A549 (cell line): ENCODE measurements around the gene NKIRAS1. TPM values are rescaled to one million over a fixed set of nuclear protein-coding genes. Genes with fewer than 3 reads are reported as not detected.

ENCODE experiments used
- ATAC-seq, 2 experiments: fragments of 200-7000 bp in 1 of 2; fragments of >200 bp in 1 of 2; cut with Nextera tagmentation in 1 of 2; cut with Tn5 transposase in 1 of 2; 3 replicates each; pipeline versions ENCODE4 v1.8.0 to v1.9.1; 2018 to 2020; ENCODE audit warnings: mild to moderate bottlenecking in 1 of 2, moderate library complexity in 1 of 2
- CTCF ChIA-PET: fragments of 300-600 bp; sonication (Branson Sonifier 250); formaldehyde crosslinking; extraction: SDS; loops from one replicate; lab custom pipeline; 2021; ENCODE audit warnings: antibody characterized with exemption, inconsistent platforms; lab: Yijun Ruan, JAX
- POLR2A ChIA-PET: fragments of 350-600 bp; formaldehyde crosslinking; extraction: SDS; loops from one replicate; lab custom pipeline; 2021; ENCODE audit warnings: antibody characterized with exemption, inconsistent platforms; lab: Yijun Ruan, JAX
- DNase-seq, 2 experiments: peaks; one replicate each; pipeline versions ENCODE4 v3.0.0 to v3.0.0-alpha.2; 2011 to 2016; ENCODE audit warnings: low read depth in 1 of 2, low spot score in 1 of 2
- FAIRE-seq: peaks from 2 replicates; lab custom pipeline; 2011; peaks lifted over from hg19 to GRCh38; lab: Jason Lieb, UNC
- H3K27ac ChIP-seq, 2 experiments: fragments of >200 bp; sonication (Bioruptor Twin); formaldehyde crosslinking; 3 replicates each; pipeline ENCODE4 v1.5.1; 2016 to 2017
- H3K4me1 ChIP-seq: fragments of >200 bp; sonication (Bioruptor Twin); formaldehyde crosslinking; 3 replicates; pipeline ENCODE4 v1.6.1; 2016
- H3K4me2 ChIP-seq: fragments of >200 bp; sonication (Bioruptor Twin); formaldehyde crosslinking; 3 replicates; pipeline ENCODE4 v1.6.1; 2016
- H3K4me3 ChIP-seq: fragments of >200 bp; sonication (Bioruptor Twin); formaldehyde crosslinking; 3 replicates; pipeline ENCODE4 v1.5.1; 2016
- H3K9me3 ChIP-seq: fragments of >200 bp; sonication (Bioruptor Twin); formaldehyde crosslinking; 3 replicates; pipeline ENCODE4 v1.6.1; 2016
- BHLHE40 ChIP-seq: IDR thresholded peaks from 2 replicates; pipeline ENCODE4 v1.6.1; 2012; ENCODE audit warnings: low read depth, low read length, inconsistent platforms
- CEBPB ChIP-seq, 2 experiments: fragments of >200 bp in 1 of 2; sonication (Bioruptor Twin) in 1 of 2; formaldehyde crosslinking in 1 of 2; IDR thresholded peaks; 2 replicates each; pipeline ENCODE4 v1.6.1; 2012 to 2016
- ESRRA ChIP-seq: fragments of 150-350 bp; IDR thresholded peaks from 2 replicates; pipeline ENCODE4 v1.6.1; 2014; ENCODE audit warnings: mild to moderate bottlenecking, low read length, borderline replicate concordance
- FOSL2 ChIP-seq, 2 experiments: fragments of 450-650 bp in 1 of 2; fragments of >200 bp in 1 of 2; sonication (Bioruptor Twin) in 1 of 2; formaldehyde crosslinking; IDR thresholded peaks; 2 replicates each; pipeline versions ENCODE4 v1.5.0 to v1.6.1; 2016 to 2020; ENCODE audit warnings: mild to moderate bottlenecking in 1 of 2, moderate library complexity in 1 of 2
- HDAC2 ChIP-seq: fragments of 200-600 bp; sonication (generic); IDR thresholded peaks from 2 replicates; pipeline ENCODE4 v1.6.1; 2016
- HEYL ChIP-seq: fragments of 250-450 bp; sonication (Bioruptor Pico); IDR thresholded peaks from 2 replicates; pipeline ENCODE4 v1.8.0; 2021; ENCODE audit warnings: mild to moderate bottlenecking, moderate library complexity
- KDM5A ChIP-seq: fragments of 200-600 bp; sonication (generic); IDR thresholded peaks from 2 replicates; pipeline ENCODE4 v1.6.1; 2016; ENCODE audit warnings: antibody characterized with exemption, mild to moderate bottlenecking
- MAZ ChIP-seq: fragments of 150-350 bp; IDR thresholded peaks from 2 replicates; pipeline ENCODE4 v1.6.1; 2014; ENCODE audit warnings: antibody characterized with exemption, low read depth, low read length, borderline replicate concordance
- RAD21 ChIP-seq, 2 experiments: fragments of >200 bp in 1 of 2; sonication (Bioruptor Twin) in 1 of 2; formaldehyde crosslinking in 1 of 2; IDR thresholded peaks in 1 of 2; conservative IDR thresholded peaks in 1 of 2; 2 replicates in 1 of 2; 3 replicates in 1 of 2; pipeline ENCODE4 v1.6.1; 2012 to 2018; ENCODE audit warnings: inconsistent platforms in 1 of 2
- RNF2 ChIP-seq: fragments of 200-600 bp; sonication (generic); IDR thresholded peaks from 2 replicates; pipeline ENCODE4 v1.6.1; 2016; ENCODE audit warnings: low read depth, mild to moderate bottlenecking, antibody characterized with exemption, moderate library complexity, borderline replicate concordance
- WGBS: methylation state at CpG from one replicate; pipeline ENCODE4 v1.1.6; 2017; ENCODE audit errors: missing lambda C conversion rate; 5-methylcytosine and 5-hydroxymethylcytosine counted together
- polyA plus RNA-seq, 4 experiments: library from polyadenylated mRNA; depleted of rRNA in 3 of 4; stranded (reverse); fragments of >200 nt; fragmentation: RNase III in 1 of 4; extraction: RNeasy Plus Mini Kit Qiagen cat#74134 plus additional on column Dnase treatment in 1 of 4; gene quantifications; 2 replicates in 3 of 4; 3 replicates in 1 of 4; pipeline ENCODE4 v1.2.3, GENCODE V29; 2011 to 2017
- TF ChIP-seq, protein P1 (sequence below): fragments of >200 bp; sonication (Bioruptor Twin); formaldehyde crosslinking; IDR thresholded peaks from 2 replicates; pipeline ENCODE4 v1.6.1; 2016
- TF ChIP-seq, protein P2 (sequence below): fragments of >200 bp; sonication (Bioruptor Twin); formaldehyde crosslinking; IDR thresholded peaks from 3 replicates; pipeline ENCODE4 v1.6.1; 2016
- TF ChIP-seq, protein P3 (sequence below): IDR thresholded peaks from 2 replicates; pipeline ENCODE4 v1.6.1; 2012

Gene NKIRAS1
- polyA plus RNA-seq, 2 of the 4 experiments (the other 2 are of a cell fraction) = 15.5 to 16.8 TPM

DNA sequence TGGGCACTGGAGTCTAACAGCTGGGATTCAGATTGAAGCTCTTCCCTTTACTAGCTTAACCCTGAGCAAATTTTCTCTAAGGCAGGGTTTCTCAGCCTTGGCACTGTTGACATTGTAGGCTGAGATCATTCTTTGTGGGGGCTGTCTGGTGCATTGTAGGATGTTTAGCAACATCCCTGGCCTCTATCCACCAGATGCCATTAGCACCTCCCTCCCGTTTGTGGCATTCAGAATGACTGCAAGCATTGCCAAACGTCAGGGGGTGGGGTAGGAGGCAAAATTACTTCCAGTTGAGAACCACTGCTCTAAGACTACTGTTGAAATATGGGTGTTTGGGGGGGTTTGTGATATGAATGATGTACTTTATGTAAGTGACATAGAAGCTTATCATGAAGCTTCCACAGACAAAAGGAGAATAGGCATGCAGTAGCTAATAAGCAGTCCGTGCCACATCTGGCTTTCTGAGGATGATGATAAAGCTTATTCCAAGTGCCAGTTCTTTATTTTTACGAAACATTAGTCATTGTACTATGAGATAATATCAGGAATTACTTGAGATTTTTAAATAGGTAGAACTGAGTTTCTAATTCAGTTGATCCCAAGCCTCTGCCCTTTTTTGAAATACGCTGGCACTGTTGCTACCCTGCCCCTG is 39.3 kb downstream of the NKIRAS1 start:
- FAIRE-seq (no peak), DNase-seq (peak in 1 of 2 experiments; percentile 57), ATAC-seq (peak in 1 of 2 experiments; percentile 72; a peak in 3 of 6 replicates)
- Histone ChIP-seq H3K9me3 (no peaks in the 10 kb centered on the region), H3K27ac (peak overlapping the region in 1 of 2 experiments; percentile 28; a peak in 2 of 6 replicates), H3K4me2 (peak overlapping the region; percentile 58), H3K4me3 (no peak overlapping the region), H3K4me1 (peaks cover 44% of the 10 kb centered on the region)
- ChIA-PET CTCF (interaction anchor here (1.1 to 5.2 kb wide), 5 partner anchors 9 to 44 kb away, joined by 3 to 31 read pairs (median 5); no protein-coding TSS in a partner anchor), POLR2A (interaction anchor here (1.0 kb wide), 1 partner anchor 39 kb away, joined by 5 read pairs; the partner anchor contains the start of genes NKIRAS1 and RPL15)
- TF ChIP-seq CEBPB (IDR thresholded peaks at IDR 0.05) (peak; percentile 35 to 51; a peak in 2 of 4 replicates), ESRRA (no peak), FOSL2 (IDR thresholded peaks at IDR 0.05) (no peak), FOSL2 (CRISPR knock-in tag; IDR thresholded peaks at IDR 0.05) (peak; percentile 25; the same call in 1 of the 2 replicates)
- 61% methylated on average over 5 of the region's 5 CpGs for WGBS

DNA sequence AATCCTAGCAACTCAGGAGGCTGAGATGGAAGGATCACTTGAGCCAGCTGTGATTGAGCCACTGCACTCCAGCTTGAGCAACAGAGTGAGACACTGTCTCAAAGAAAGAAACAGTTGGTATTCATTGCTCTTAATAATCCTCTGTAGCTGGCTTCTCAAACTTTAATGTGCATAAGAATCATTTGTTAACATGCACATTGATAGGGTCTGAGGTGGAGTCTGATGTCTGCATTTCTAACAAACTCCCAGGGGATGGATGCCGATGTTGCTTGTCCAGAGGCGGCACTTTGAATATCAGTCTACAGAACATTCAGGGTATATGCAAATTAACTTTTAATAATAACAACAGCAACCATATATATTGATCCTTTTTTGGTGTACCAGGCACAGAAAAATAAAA is 39.9 kb downstream of the NKIRAS1 start:
- ChIA-PET CTCF (interaction anchor here (1.1 to 5.2 kb wide), 5 partner anchors 9 to 43 kb away, joined by 3 to 31 read pairs (median 5); no protein-coding TSS in a partner anchor), POLR2A (interaction anchor here (1.0 kb wide), 1 partner anchor 40 kb away, joined by 5 read pairs; the partner anchor contains the start of genes NKIRAS1 and RPL15)
- peaks cover 44% of the 10 kb centered on the region for H3K4me1 ChIP-seq
- peak overlapping the region in 1 of 2 experiments; percentile 28; a peak in 1 of 6 replicates for H3K27ac ChIP-seq
- TF ChIP-seq KDM5A (no peak), RNF2 (no peak), BHLHE40 (no peak), MAZ (no peak), HDAC2 (no peak)
- no peak for DNase-seq
- ATAC-seq = no peak
- no peak for FAIRE-seq
- H3K9me3 ChIP-seq = no peaks in the 10 kb centered on the region
- WGBS = 96% methylated on average over 2 of the region's 2 CpGs
- H3K4me2 ChIP-seq = peak overlapping the region; percentile 58
- no peak overlapping the region for H3K4me3 ChIP-seq

DNA sequence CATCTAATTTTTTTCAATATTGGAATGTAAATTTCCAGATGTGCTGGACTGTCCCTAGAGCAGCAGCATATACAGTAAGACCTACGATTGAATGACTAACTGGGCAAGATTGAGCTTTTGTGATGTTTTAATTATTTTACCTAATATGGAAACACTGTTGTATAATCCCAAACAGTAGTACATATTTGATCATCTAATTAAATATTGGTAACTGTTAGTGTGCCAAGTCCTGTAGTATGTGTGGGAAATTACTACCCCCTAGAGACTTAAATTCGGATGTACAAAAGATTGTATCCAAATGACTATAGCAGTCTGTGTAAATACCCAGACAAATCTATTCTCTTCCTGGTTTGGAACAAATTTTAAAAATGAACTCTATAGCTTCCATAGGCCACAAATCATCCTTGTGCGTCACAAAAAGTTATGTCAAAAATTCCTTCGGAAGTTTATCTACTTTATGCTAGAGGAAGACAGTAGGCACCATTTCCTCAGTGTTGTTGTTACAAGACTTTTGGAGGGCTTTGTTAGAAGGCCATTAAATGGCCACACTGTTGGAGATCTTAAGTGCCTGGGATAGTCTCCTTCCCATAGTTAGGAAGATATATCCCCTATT is 41.6 kb downstream of the NKIRAS1 start:
- H3K4me2 ChIP-seq = no peak overlapping the region
- peaks cover 44% of the 10 kb centered on the region for H3K4me1 ChIP-seq
- TF ChIP-seq BHLHE40 (no peak), RAD21 (conservative IDR thresholded peaks at IDR 0.05 in 1 of 2, IDR thresholded peaks at IDR 0.05 in 1 of 2) (peak in 1 of 2 experiments; percentile 23; a peak in 1 of 5 replicates)
- H3K27ac ChIP-seq = no peak overlapping the region
- WGBS = 73% methylated on average over 4 of the region's 4 CpGs
- ChIA-PET CTCF (interaction anchor here (1.0 to 2.0 kb wide), 2 partner anchors 9 to 64 kb away, joined by 3 to 5 read pairs; no protein-coding TSS in a partner anchor), POLR2A (no interaction called here)
- ATAC-seq (no peak), DNase-seq (no peak), FAIRE-seq (no peak)
- no peak overlapping the region for H3K4me3 ChIP-seq
- no peaks in the 10 kb centered on the region for H3K9me3 ChIP-seq

DNA sequence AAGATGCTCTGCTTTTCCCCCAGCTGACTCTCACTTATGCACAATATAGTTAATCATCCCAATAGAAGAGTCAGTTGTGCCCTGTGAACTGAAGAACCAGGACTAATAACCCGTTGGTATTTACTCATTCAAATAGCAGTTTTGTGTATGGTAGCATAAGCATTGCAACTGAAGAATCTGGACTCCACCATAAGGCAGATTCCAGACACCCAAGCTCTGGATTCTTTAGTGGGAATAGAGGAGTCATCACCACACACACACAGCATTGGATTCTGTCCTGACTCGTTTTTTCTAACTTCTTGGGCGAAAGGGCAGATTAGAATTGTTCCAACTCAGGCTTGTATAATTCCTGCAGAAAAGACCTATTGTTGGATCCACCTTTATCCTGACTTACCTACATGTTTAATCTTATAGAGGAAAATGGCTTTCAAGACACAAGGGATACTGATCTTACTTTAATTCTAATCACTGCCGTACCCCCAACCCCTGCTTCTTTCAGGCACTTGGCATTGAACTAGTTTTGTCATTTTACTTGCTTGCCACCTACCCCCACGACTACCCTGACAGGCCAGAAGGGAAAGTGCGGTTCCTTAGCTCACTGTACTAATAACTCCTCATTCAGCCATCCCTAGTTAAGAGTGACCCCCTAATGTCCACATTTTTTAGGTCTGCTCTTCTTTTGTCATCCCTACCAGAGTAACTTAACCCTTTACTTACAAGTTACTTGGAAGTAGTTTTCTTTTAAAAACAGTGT is 42.3 kb downstream of the NKIRAS1 start:
- POLR2A ChIA-PET = interaction anchor here (1.1 kb wide), 1 partner anchor 42 kb away, joined by 4 read pairs; the partner anchor contains the start of genes NKIRAS1 and RPL15
- Histone ChIP-seq H3K4me3 (no peak overlapping the region), H3K4me1 (peaks cover 44% of the 10 kb centered on the region), H3K4me2 (0 out of 3 replicates have a peak overlapping the region, but pooled peaks have one; percentile 1), H3K9me3 (no peaks in the 10 kb centered on the region), H3K27ac (no peak overlapping the region)
- WGBS = 66% methylated on average over 6 of the region's 6 CpGs
- CTCF ChIA-PET = interaction anchor here (0.6 to 2.0 kb wide), 5 partner anchors 8 to 63 kb away, joined by 3 to 8 read pairs (median 3); no protein-coding TSS in a partner anchor
- FAIRE-seq (no peak), ATAC-seq (peak; percentile 37 to 42; a peak in 3 of 6 replicates), DNase-seq (no peak)
- TF ChIP-seq, protein P1, sequence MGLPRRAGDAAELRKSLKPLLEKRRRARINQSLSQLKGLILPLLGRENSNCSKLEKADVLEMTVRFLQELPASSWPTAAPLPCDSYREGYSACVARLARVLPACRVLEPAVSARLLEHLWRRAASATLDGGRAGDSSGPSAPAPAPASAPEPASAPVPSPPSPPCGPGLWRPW = no peak
- TF ChIP-seq, protein P2, sequence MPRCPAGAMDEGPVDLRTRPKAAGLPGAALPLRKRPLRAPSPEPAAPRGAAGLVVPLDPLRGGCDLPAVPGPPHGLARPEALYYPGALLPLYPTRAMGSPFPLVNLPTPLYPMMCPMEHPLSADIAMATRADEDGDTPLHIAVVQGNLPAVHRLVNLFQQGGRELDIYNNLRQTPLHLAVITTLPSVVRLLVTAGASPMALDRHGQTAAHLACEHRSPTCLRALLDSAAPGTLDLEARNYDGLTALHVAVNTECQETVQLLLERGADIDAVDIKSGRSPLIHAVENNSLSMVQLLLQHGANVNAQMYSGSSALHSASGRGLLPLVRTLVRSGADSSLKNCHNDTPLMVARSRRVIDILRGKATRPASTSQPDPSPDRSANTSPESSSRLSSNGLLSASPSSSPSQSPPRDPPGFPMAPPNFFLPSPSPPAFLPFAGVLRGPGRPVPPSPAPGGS = no peak
- TF ChIP-seq, protein P3, sequence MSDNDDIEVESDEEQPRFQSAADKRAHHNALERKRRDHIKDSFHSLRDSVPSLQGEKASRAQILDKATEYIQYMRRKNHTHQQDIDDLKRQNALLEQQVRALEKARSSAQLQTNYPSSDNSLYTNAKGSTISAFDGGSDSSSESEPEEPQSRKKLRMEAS = no peak
- TF ChIP-seq HEYL = no peak
